GM23338 (cell line): ENCODE data around the gene ITIH2. TPM values are rescaled to one million over a fixed set of nuclear protein-coding genes. Genes with fewer than 3 reads are reported as not detected.
"Not testable (repeated sequence)": the region's sequence is repeated elsewhere in the genome, so short reads cannot be mapped to it uniquely, and the experiment has no call there.

Source experiments
- ATAC-seq: fragments of 200-7000 bp; cut with Tn5 transposase; 3 replicates; pipeline ENCODE4 v1.9.1; 2020
- DNase-seq: peaks from one replicate; pipeline ENCODE4 v3.0.0-alpha.2; 2015; ENCODE audit warnings: low spot score
- H2AFZ ChIP-seq: fragments of 200-600 bp; sonication (generic); 2 replicates; pipeline ENCODE4 v1.8.0; 2016; ENCODE audit warnings: antibody characterized with exemption, mild to moderate bottlenecking, moderate library complexity
- H3F3A ChIP-seq: fragments of 200-600 bp; sonication (generic); replicated peaks from 2 replicates; pipeline ENCODE4 v1.8.0; 2017; ENCODE audit warnings: antibody characterized with exemption, mixed run types, low read depth
- H3K27ac ChIP-seq: fragments of 200-600 bp; sonication (generic); 2 replicates; pipeline ENCODE4 v1.6.1; 2016; ENCODE audit warnings: low read depth
- H3K27me3 ChIP-seq: fragments of 200-600 bp; sonication (generic); 2 replicates; pipeline ENCODE4 v1.8.0; 2016; ENCODE audit warnings: mild to moderate bottlenecking, mixed run types, moderate library complexity; ENCODE audit not compliant: insufficient read depth
- H3K36me3 ChIP-seq: fragments of 200-600 bp; sonication (generic); 2 replicates; pipeline ENCODE4 v1.8.0; 2016; ENCODE audit warnings: mild to moderate bottlenecking; ENCODE audit not compliant: insufficient read depth
- H3K4me1 ChIP-seq: fragments of 200-600 bp; sonication (generic); 2 replicates; pipeline ENCODE4 v1.8.0; 2016; ENCODE audit warnings: mild to moderate bottlenecking, moderate library complexity; ENCODE audit not compliant: insufficient read depth
- H3K4me2 ChIP-seq: fragments of 200-600 bp; sonication (generic); 2 replicates; pipeline ENCODE4 v1.7.1; 2017; ENCODE audit warnings: mixed run types
- H3K4me3 ChIP-seq: fragments of 200-600 bp; sonication (generic); 2 replicates; pipeline ENCODE4 v1.6.1; 2016; ENCODE audit warnings: mixed run types
- H3K79me2 ChIP-seq: fragments of 200-600 bp; sonication (generic); replicated peaks from 2 replicates; pipeline ENCODE4 v1.8.0; 2017; ENCODE audit warnings: mild to moderate bottlenecking; ENCODE audit not compliant: insufficient read depth
- H3K9me2 ChIP-seq: fragments of 200-600 bp; sonication (generic); 2 replicates; pipeline ENCODE4 v1.8.0; 2017; ENCODE audit not compliant: insufficient read depth
- H4K20me1 ChIP-seq: fragments of 200-600 bp; sonication (generic); replicated peaks from 2 replicates; pipeline ENCODE4 v1.8.0; 2017; ENCODE audit warnings: mild to moderate bottlenecking; ENCODE audit not compliant: insufficient read depth
- H3K27ac Mint-ChIP-seq: 2 replicates; pipeline ENCODE4 v1.8.0; 2020; ENCODE audit warnings: inconsistent platforms, mild to moderate bottlenecking, moderate library complexity, mixed read lengths
- H3K27me3 Mint-ChIP-seq: 3 replicates; pipeline ENCODE4 v1.8.0; 2022; ENCODE audit warnings: low read depth, mild to moderate bottlenecking, moderate library complexity, mixed read lengths, inconsistent platforms; ENCODE audit not compliant: insufficient read depth, poor library complexity
- H3K36me3 Mint-ChIP-seq: 3 replicates; pipeline ENCODE4 v1.8.0; 2021; ENCODE audit warnings: low read depth, mild to moderate bottlenecking, inconsistent platforms, moderate library complexity, mixed read lengths
- H3K4me1 Mint-ChIP-seq: 3 replicates; pipeline ENCODE4 v1.8.0; 2020; ENCODE audit warnings: mild to moderate bottlenecking, inconsistent platforms, mixed read lengths
- H3K4me3 Mint-ChIP-seq: 3 replicates; pipeline ENCODE4 v1.8.0; 2021; ENCODE audit warnings: moderate library complexity, mild to moderate bottlenecking, inconsistent platforms, mixed read lengths
- H3K9me3 Mint-ChIP-seq: 3 replicates; pipeline ENCODE4 v1.8.0; 2020; ENCODE audit warnings: moderate library complexity, mild to moderate bottlenecking, inconsistent platforms, mixed read lengths
- CREB1 ChIP-seq: fragments of 250-450 bp; sonication (Bioruptor Pico); IDR thresholded peaks from 2 replicates; pipeline ENCODE4 v1.5.0; 2020; ENCODE audit warnings: low read depth, mild to moderate bottlenecking, moderate library complexity
- ETS1 ChIP-seq: IDR thresholded peaks from 2 replicates; pipeline ENCODE4 v1.6.1; 2016; ENCODE audit warnings: antibody characterized with exemption
- EZH2 ChIP-seq: fragments of 200-600 bp; sonication (generic); IDR thresholded peaks from one replicate; pipeline ENCODE4 v1.8.0; 2017; ENCODE audit warnings: antibody characterized with exemption, mild to moderate bottlenecking, low read depth; ENCODE audit not compliant: unreplicated experiment
- JUNB ChIP-seq: IDR thresholded peaks from one replicate; pipeline ENCODE4 v1.6.1; 2016; ENCODE audit warnings: antibody characterized with exemption; ENCODE audit not compliant: unreplicated experiment
- NANOG ChIP-seq: IDR thresholded peaks from 2 replicates; pipeline ENCODE4 v1.6.1; 2016; ENCODE audit warnings: antibody characterized with exemption, borderline replicate concordance
- POLR2AphosphoS5 ChIP-seq: IDR thresholded peaks from 2 replicates; pipeline ENCODE4 v1.6.1; 2016; ENCODE audit warnings: antibody characterized with exemption, low read depth
- ZNF114 ChIP-seq: fragments of 250-450 bp; sonication (Bioruptor Pico); IDR thresholded peaks from 2 replicates; pipeline ENCODE4 v1.5.0; 2020; ENCODE audit warnings: mild to moderate bottlenecking, moderate library complexity
- ZNF331 ChIP-seq: fragments of 250-450 bp; sonication (Bioruptor Pico); IDR thresholded peaks from 2 replicates; pipeline ENCODE4 v1.5.0; 2020; ENCODE audit warnings: low read depth, mild to moderate bottlenecking, moderate library complexity
- polyA plus RNA-seq: library from polyadenylated mRNA; unstranded; fragments of >200 nt; fragmentation: Nextera tagmentation; extraction: Ambion mirVana; gene quantifications from 2 replicates; pipeline ENCODE4 v1.2.1, GENCODE V29; 2016
- total RNA-seq: library from RNA; depleted of rRNA; stranded (reverse); fragments of >200 nt; shearing (Covaris generic); gene quantifications from 2 replicates; pipeline ENCODE4 v1.2.3, GENCODE V29; 2014
- TF ChIP-seq, protein P1 (sequence below): IDR thresholded peaks from one replicate; pipeline ENCODE4 v1.6.1; 2018; ENCODE audit warnings: antibody characterized with exemption; ENCODE audit not compliant: unreplicated experiment
- TF ChIP-seq, protein P2 (sequence below), 2 experiments: fragments of 200-600 bp in 1 of 2; sonication (generic) in 1 of 2; conservative IDR thresholded peaks; 2 replicates each; pipeline versions ENCODE4 v1.5.1 to v1.6.1; 2016 to 2017; ENCODE audit warnings: antibody characterized with exemption in 2 of 2, low read depth in 2 of 2, mild to moderate bottlenecking in 2 of 2, moderate library complexity in 1 of 2

Gene ITIH2
- total and polyA plus RNA-seq, 2 experiments from 2014 or later: 0.10 TPM; not detected in 1

DNA sequence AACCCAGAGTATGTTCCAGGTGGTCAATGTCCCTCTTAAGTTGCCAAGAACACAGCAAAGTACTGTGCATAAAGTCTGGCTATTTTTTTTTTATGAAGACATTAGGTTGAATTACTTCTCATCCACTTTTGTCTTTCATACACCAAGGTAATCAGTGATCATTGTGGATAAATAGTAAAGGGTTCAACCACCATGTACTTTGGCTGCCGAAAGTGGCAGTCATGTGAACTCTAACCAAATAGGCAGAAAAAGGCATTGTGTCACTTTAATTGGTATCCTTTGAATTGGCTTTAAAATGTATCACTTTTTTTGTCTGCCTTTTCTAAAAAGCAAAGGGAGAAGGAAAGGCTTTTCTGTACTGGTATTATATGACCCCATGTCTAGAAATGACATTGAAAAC, 7.3 kb downstream of the ITIH2 start:
- Histone ChIP-seq H3F3A (no peaks in the 10 kb centered on the region), H2AFZ (no peak overlapping the region), H3K36me3 (no peaks in the 10 kb centered on the region), H3K27me3 (no peaks in the 10 kb centered on the region), H3K4me3 (no peak overlapping the region), H3K27ac (no peak overlapping the region), H3K79me2 (no peaks in the 10 kb centered on the region), H3K4me2 (no peak overlapping the region), H3K9me2 (no peaks in the 10 kb centered on the region), H4K20me1 (no peaks in the 10 kb centered on the region), H3K4me1 (no peaks in the 10 kb centered on the region)
- Mint-ChIP-seq H3K9me3 (no peaks in the 10 kb centered on the region), H3K4me1 (peaks cover 3% of the 10 kb centered on the region; the same call in 1 of the 3 replicates), H3K4me3 (no peak overlapping the region), H3K27ac (no peak overlapping the region), H3K36me3 (no peaks in the 10 kb centered on the region), H3K27me3 (no peaks in the 10 kb centered on the region)
- ATAC-seq (no peak), DNase-seq (no peak)
- TF ChIP-seq CREB1 (no peak), NANOG (no peak), ZNF114 (CRISPR knock-in tag) (no peak), ZNF331 (CRISPR knock-in tag) (no peak), JUNB (no peak), ETS1 (no peak), POLR2AphosphoS5 (no peak), EZH2 (no peak)
- TF ChIP-seq, protein P1, sequence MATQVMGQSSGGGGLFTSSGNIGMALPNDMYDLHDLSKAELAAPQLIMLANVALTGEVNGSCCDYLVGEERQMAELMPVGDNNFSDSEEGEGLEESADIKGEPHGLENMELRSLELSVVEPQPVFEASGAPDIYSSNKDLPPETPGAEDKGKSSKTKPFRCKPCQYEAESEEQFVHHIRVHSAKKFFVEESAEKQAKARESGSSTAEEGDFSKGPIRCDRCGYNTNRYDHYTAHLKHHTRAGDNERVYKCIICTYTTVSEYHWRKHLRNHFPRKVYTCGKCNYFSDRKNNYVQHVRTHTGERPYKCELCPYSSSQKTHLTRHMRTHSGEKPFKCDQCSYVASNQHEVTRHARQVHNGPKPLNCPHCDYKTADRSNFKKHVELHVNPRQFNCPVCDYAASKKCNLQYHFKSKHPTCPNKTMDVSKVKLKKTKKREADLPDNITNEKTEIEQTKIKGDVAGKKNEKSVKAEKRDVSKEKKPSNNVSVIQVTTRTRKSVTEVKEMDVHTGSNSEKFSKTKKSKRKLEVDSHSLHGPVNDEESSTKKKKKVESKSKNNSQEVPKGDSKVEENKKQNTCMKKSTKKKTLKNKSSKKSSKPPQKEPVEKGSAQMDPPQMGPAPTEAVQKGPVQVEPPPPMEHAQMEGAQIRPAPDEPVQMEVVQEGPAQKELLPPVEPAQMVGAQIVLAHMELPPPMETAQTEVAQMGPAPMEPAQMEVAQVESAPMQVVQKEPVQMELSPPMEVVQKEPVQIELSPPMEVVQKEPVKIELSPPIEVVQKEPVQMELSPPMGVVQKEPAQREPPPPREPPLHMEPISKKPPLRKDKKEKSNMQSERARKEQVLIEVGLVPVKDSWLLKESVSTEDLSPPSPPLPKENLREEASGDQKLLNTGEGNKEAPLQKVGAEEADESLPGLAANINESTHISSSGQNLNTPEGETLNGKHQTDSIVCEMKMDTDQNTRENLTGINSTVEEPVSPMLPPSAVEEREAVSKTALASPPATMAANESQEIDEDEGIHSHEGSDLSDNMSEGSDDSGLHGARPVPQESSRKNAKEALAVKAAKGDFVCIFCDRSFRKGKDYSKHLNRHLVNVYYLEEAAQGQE: no peak
- TF ChIP-seq, protein P2, sequence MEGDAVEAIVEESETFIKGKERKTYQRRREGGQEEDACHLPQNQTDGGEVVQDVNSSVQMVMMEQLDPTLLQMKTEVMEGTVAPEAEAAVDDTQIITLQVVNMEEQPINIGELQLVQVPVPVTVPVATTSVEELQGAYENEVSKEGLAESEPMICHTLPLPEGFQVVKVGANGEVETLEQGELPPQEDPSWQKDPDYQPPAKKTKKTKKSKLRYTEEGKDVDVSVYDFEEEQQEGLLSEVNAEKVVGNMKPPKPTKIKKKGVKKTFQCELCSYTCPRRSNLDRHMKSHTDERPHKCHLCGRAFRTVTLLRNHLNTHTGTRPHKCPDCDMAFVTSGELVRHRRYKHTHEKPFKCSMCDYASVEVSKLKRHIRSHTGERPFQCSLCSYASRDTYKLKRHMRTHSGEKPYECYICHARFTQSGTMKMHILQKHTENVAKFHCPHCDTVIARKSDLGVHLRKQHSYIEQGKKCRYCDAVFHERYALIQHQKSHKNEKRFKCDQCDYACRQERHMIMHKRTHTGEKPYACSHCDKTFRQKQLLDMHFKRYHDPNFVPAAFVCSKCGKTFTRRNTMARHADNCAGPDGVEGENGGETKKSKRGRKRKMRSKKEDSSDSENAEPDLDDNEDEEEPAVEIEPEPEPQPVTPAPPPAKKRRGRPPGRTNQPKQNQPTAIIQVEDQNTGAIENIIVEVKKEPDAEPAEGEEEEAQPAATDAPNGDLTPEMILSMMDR (conservative IDR thresholded peaks at IDR 0.05; ENCODE audit: low read depth in 2 of 2): no peak

- not testable (repeated sequence) for H3K27me3 ChIP-seq, H3K36me3 ChIP-seq, H3K4me3 Mint-ChIP-seq, ATAC-seq, H3K9me3 Mint-ChIP-seq, H3K36me3 Mint-ChIP-seq, DNase-seq, H3K4me2 ChIP-seq, H3K4me1 Mint-ChIP-seq, H3F3A ChIP-seq, H4K20me1 ChIP-seq, H3K79me2 ChIP-seq, H3K27me3 Mint-ChIP-seq, H3K27ac ChIP-seq, H3K4me3 ChIP-seq, H3K4me1 ChIP-seq, H2AFZ ChIP-seq, H3K9me2 ChIP-seq, H3K27ac Mint-ChIP-seq
These were observed 8.0 kb downstream of the ITIH2 start for GRCh38 chr10:7711075-7711474.
